Endothelial cell of umbilical vein (primary cell): Measurements from ENCODE around the gene CECR2.

ENCODE experiments used
- CTCF ChIP-seq, 2 donors: IDR thresholded peaks; 1 replicate in 1 of 2; 2 replicates in 1 of 2; pipeline ENCODE4 v1.5.1; 2011; ENCODE audit warnings: low read length in 2 of 2, mild to moderate bottlenecking in 2 of 2, moderate library complexity in 2 of 2, control low read depth in 1 of 2, inconsistent platforms in 1 of 2, low read depth in 1 of 2; ENCODE audit not compliant: insufficient read depth in 1 of 2; ENCODE audit errors: extremely low read depth in 1 of 2
- EZH2 ChIP-seq: IDR thresholded peaks from 2 replicates; pipeline ENCODE4 v1.6.1; 2012; ENCODE audit warnings: borderline replicate concordance, low read depth, mild to moderate bottlenecking, moderate library complexity, low read length, inconsistent platforms; ENCODE audit not compliant: severe bottlenecking
- FOS ChIP-seq: IDR thresholded peaks from 2 replicates; pipeline ENCODE4 v1.6.1; 2011; ENCODE audit warnings: mild to moderate bottlenecking, low read length, moderate library complexity, borderline replicate concordance; ENCODE audit not compliant: insufficient read depth
- JUN ChIP-seq: IDR thresholded peaks from 2 replicates; pipeline ENCODE4 v1.6.1; 2011; ENCODE audit warnings: borderline replicate concordance, low read depth; ENCODE audit not compliant: insufficient read length, insufficient read depth
- MYC ChIP-seq: IDR thresholded peaks from one replicate; pipeline ENCODE4 v1.6.1; 2011; ENCODE audit warnings: mild to moderate bottlenecking, low read depth, low read length
- POLR2A ChIP-seq: IDR thresholded peaks from 2 replicates; pipeline ENCODE4 v1.6.1; 2012; ENCODE audit warnings: low read depth, mild to moderate bottlenecking, control low read depth, low read length
- POLR2AphosphoS5 ChIP-seq: IDR thresholded peaks from 2 replicates; pipeline ENCODE4 v1.6.1; 2012; ENCODE audit warnings: low read depth, mild to moderate bottlenecking, control low read depth, low read length, moderate library complexity; ENCODE audit not compliant: insufficient read depth
- TF ChIP-seq, protein P1 (sequence below): IDR thresholded peaks from 2 replicates; pipeline ENCODE4 v1.6.1; 2011; ENCODE audit not compliant: insufficient read depth, insufficient read length

DNA sequence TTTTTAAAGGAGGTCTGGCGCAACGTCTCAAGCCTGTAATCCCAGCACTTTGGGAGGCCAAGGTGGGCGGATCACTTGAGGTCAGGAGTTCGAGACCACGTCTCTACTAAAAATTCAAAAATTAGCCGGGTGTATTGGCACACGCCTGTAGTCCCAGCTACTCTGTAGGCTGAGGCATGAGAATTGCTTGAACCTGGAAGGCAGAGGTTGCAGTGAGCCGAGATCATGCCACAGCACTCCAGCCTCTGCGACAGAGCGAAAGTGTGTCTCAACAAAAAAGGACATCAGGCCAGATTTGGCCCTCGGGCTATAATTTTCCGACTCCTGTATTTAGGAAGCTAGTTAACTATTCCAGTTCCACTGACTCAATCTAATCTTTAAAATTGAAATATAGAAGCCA, 115.3 kb downstream of the CECR2 start:
- TF ChIP-seq CTCF (IDR thresholded peaks at IDR 0.05; ENCODE audit: extremely low read depth in 1 of 2, insufficient read depth in 1 of 2, low read depth in 1 of 2, low read length in 2 of 2) (no peak), JUN (no peak), EZH2 (no peak), POLR2A (no peak), POLR2AphosphoS5 (no peak), FOS (no peak), MYC (no peak)
- TF ChIP-seq, protein P1, sequence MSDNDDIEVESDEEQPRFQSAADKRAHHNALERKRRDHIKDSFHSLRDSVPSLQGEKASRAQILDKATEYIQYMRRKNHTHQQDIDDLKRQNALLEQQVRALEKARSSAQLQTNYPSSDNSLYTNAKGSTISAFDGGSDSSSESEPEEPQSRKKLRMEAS = no peak
